ENCODE measurements around the gene ARHGEF10L. TPM values are rescaled to one million over a fixed set of nuclear protein-coding genes. Genes with fewer than 3 reads are reported as not detected.

Gene ARHGEF10L
- total RNA-seq, 1 donor from 2014 or later = 3.1 TPM

- no peak for DNase-seq (ENCODE audit: low spot score)
- Mint-ChIP-seq H3K4me1 (ENCODE audit: unreplicated experiment) (peaks cover 2% of the 10 kb centered on the region), H3K27ac (ENCODE audit: unreplicated experiment) (no peak overlapping the region), H3K36me3 (ENCODE audit: low read depth, unreplicated experiment) (no peaks in the 10 kb centered on the region), H3K4me3 (ENCODE audit: unreplicated experiment) (no peak overlapping the region), H3K27me3 (ENCODE audit: unreplicated experiment) (peaks cover 1% of the 10 kb centered on the region), H3K9me3 (ENCODE audit: unreplicated experiment) (no peaks in the 10 kb centered on the region)
- TF ChIP-seq CTCF (IDR thresholded peaks at IDR 0.05; ENCODE audit: unreplicated experiment) = no peak
Measured at GRCh38 chr1:17734609-17735008, 195.1 kb downstream of the ARHGEF10L start.

DNA sequence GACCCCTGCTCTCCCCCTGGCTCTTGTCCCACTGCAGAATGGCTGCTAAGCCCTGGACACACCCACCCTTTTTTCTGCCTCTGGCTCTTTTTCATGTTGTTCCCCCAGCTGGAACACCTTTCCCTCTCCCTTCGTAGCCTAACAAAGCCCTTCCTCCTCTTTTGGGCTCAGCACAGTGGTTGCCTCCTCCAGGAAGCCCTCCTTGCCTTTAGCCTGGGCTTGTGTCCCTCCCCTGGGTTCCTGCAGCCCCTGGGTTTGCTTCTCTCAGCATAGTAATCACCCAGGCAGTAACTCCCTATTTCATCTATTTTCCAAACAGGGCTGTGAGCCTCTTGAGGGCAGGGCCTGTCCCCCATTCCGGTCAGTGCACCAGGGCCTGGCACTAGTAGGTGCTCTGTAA lies 195.8 kb downstream of the ARHGEF10L start:
- no peak for DNase-seq (ENCODE audit: low spot score)
- no peaks in the 10 kb centered on the region for H3K36me3 Mint-ChIP-seq (ENCODE audit: low read depth, unreplicated experiment)
- no peaks in the 10 kb centered on the region for H3K9me3 Mint-ChIP-seq (ENCODE audit: unreplicated experiment)
- peaks cover 1% of the 10 kb centered on the region for H3K27me3 Mint-ChIP-seq (ENCODE audit: unreplicated experiment)
- H3K4me3 Mint-ChIP-seq (ENCODE audit: unreplicated experiment) = no peak overlapping the region
- TF ChIP-seq CTCF (IDR thresholded peaks at IDR 0.05; ENCODE audit: unreplicated experiment) = no peak
- no peak overlapping the region for H3K27ac Mint-ChIP-seq (ENCODE audit: unreplicated experiment)
- peaks cover 2% of the 10 kb centered on the region for H3K4me1 Mint-ChIP-seq (ENCODE audit: unreplicated experiment)

DNA sequence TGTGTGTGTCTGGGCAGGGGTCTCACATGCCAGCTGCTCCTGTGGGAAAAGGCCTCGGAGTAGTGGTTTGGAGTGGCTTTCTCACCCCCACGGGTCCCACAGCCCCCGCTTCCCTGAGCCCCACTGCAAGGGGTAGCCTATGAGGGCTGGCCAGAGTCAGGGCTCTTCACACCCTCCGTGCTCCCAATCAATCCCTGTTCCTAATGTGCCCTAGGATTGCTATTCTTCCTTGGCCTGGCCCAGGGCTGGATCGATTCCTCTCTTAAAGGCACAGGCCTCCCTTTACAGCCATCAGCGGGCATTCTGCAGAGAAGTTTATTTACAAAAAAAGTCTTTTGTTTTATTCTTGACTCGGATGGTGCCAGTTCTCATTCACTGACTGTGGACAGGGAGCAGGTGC lies 196.3 kb downstream of the ARHGEF10L start:
- no peak overlapping the region for H3K27ac Mint-ChIP-seq (ENCODE audit: unreplicated experiment)
- H3K9me3 Mint-ChIP-seq (ENCODE audit: unreplicated experiment) = no peaks in the 10 kb centered on the region
- TF ChIP-seq CTCF (IDR thresholded peaks at IDR 0.05; ENCODE audit: unreplicated experiment) = no peak
- H3K4me3 Mint-ChIP-seq (ENCODE audit: unreplicated experiment) = no peak overlapping the region
- peaks cover 1% of the 10 kb centered on the region for H3K27me3 Mint-ChIP-seq (ENCODE audit: unreplicated experiment)
- DNase-seq (ENCODE audit: low spot score) = no peak
- H3K4me1 Mint-ChIP-seq (ENCODE audit: unreplicated experiment) = peaks cover 2% of the 10 kb centered on the region
- no peaks in the 10 kb centered on the region for H3K36me3 Mint-ChIP-seq (ENCODE audit: low read depth, unreplicated experiment)

- DNase-seq (ENCODE audit: low spot score) = no peak
- H3K27me3 Mint-ChIP-seq (ENCODE audit: unreplicated experiment) = peaks cover 1% of the 10 kb centered on the region
- no peak for TF ChIP-seq CTCF (IDR thresholded peaks at IDR 0.05; ENCODE audit: unreplicated experiment)
- H3K4me3 Mint-ChIP-seq (ENCODE audit: unreplicated experiment) = no peak overlapping the region
- H3K4me1 Mint-ChIP-seq (ENCODE audit: unreplicated experiment) = peaks cover 2% of the 10 kb centered on the region
- H3K36me3 Mint-ChIP-seq (ENCODE audit: low read depth, unreplicated experiment) = no peaks in the 10 kb centered on the region
- no peaks in the 10 kb centered on the region for H3K9me3 Mint-ChIP-seq (ENCODE audit: unreplicated experiment)
- H3K27ac Mint-ChIP-seq (ENCODE audit: unreplicated experiment) = no peak overlapping the region
Measured at GRCh38 chr1:17736625-17737024, 197.1 kb downstream of the ARHGEF10L start.

DNA sequence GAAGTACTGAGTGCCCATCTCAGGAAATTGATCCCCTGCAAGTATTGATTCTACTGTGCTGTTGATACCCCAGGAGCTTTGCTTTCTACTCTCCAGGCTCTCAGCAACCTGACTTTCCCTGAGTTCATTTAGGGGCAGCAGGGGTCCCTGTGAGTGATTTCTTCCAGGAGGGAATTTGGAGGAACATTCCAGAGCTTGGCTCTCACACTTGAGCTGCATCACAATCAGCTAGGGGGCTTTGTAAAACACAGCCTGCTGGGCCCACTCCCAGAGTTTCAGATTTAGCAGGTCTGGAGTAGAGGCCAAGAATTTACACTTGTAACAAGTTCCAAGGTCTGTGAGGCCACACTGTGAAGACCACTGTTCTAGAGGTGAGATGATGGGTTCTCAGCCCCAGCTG lies 199.6 kb downstream of the ARHGEF10L start:
- peaks cover 1% of the 10 kb centered on the region for H3K27me3 Mint-ChIP-seq (ENCODE audit: unreplicated experiment)

More for the DNA sequence above, 199.6 kb downstream of the ARHGEF10L start:
- H3K4me1 Mint-ChIP-seq (ENCODE audit: unreplicated experiment) = no peaks in the 10 kb centered on the region
- H3K4me3 Mint-ChIP-seq (ENCODE audit: unreplicated experiment) = no peak overlapping the region
- no peak overlapping the region for H3K27ac Mint-ChIP-seq (ENCODE audit: unreplicated experiment)
- TF ChIP-seq CTCF (IDR thresholded peaks at IDR 0.05; ENCODE audit: unreplicated experiment) = no peak
- no peak for DNase-seq (ENCODE audit: low spot score)
- H3K36me3 Mint-ChIP-seq (ENCODE audit: low read depth, unreplicated experiment) = no peaks in the 10 kb centered on the region
- H3K9me3 Mint-ChIP-seq (ENCODE audit: unreplicated experiment) = no peaks in the 10 kb centered on the region
